Epithelial cell of prostate (primary cell): ENCODE measurements around the gene SKIC8.
"Not testable (repeated sequence)": the region's sequence is repeated elsewhere in the genome, so short reads cannot be mapped to it uniquely, and the experiment has no call there.

Experiments used
- DNase-seq: peaks from one replicate; pipeline ENCODE4 v3.0.0-alpha.2; 2011; ENCODE audit warnings: low read depth, low spot score
- H3K27ac ChIP-seq: fragments of 450-650 bp; 2 replicates; pipeline ENCODE4 v1.5.1; 2017; ENCODE audit warnings: mild to moderate bottlenecking

SKIC8 gene

GRCh38 chr15:78263351-78263781 lies 36.0 kb downstream of the SKIC8 start:
- no peak overlapping the region for H3K27ac ChIP-seq
- DNase-seq: no peak

GRCh38 chr15:78261062-78261461 lies 38.3 kb downstream of the SKIC8 start:
- DNase-seq: no peak
- H3K27ac ChIP-seq: no peak overlapping the region

- DNase-seq: no peak
Observed at GRCh38 chr15:78260489-78260888, 38.9 kb downstream of the SKIC8 start.

GRCh38 chr15:78259232-78259631 lies 40.2 kb downstream of the SKIC8 start:
- DNase-seq: no peak
- no peak overlapping the region for H3K27ac ChIP-seq

More at GRCh38 chr15:78260489-78260888, 38.9 kb downstream of the SKIC8 start:
- no peak overlapping the region for H3K27ac ChIP-seq

- no peak for DNase-seq
- no peak overlapping the region for H3K27ac ChIP-seq
Observed at GRCh38 chr15:78257681-78258080, 41.7 kb downstream of the SKIC8 start.

- H3K27ac ChIP-seq: no peak overlapping the region
- DNase-seq: no peak
Observed at GRCh38 chr15:78256044-78256437, 43.4 kb downstream of the SKIC8 start.

- DNase-seq: no peak
- no peak overlapping the region for H3K27ac ChIP-seq
Observed at GRCh38 chr15:78255421-78256043, 43.9 kb downstream of the SKIC8 start.

GRCh38 chr15:78251136-78251535 lies 48.3 kb downstream of the SKIC8 start:
- DNase-seq: no peak
- H3K27ac ChIP-seq: no peak overlapping the region

GRCh38 chr15:78249131-78249530 lies 50.3 kb downstream of the SKIC8 start:
- H3K27ac ChIP-seq: no peak overlapping the region
- no peak for DNase-seq

GRCh38 chr15:78247911-78248310 lies 51.5 kb downstream of the SKIC8 start:
- DNase-seq: no peak
- no peak overlapping the region for H3K27ac ChIP-seq

GRCh38 chr15:78245976-78246620 lies 53.3 kb downstream of the SKIC8 start:
- not testable (repeated sequence) for H3K27ac ChIP-seq, DNase-seq

GRCh38 chr15:78245392-78245791 lies 54.0 kb downstream of the SKIC8 start:
- DNase-seq, H3K27ac ChIP-seq: not testable (repeated sequence)

GRCh38 chr15:78244893-78245292 lies 54.5 kb downstream of the SKIC8 start:
- no peak overlapping the region for H3K27ac ChIP-seq
- no peak for DNase-seq

- no peak overlapping the region for H3K27ac ChIP-seq
- no peak for DNase-seq
Observed at GRCh38 chr15:78244101-78244500, 55.3 kb downstream of the SKIC8 start.

GRCh38 chr15:78243491-78243941 lies 55.9 kb downstream of the SKIC8 start:
- H3K27ac ChIP-seq: no peak overlapping the region
- DNase-seq: no peak

- DNase-seq: no peak
- H3K27ac ChIP-seq: no peak overlapping the region
Observed at GRCh38 chr15:78243058-78243457, 56.4 kb downstream of the SKIC8 start.

- no peak for DNase-seq
- no peak overlapping the region for H3K27ac ChIP-seq
Observed at GRCh38 chr15:78242128-78242527, 57.3 kb downstream of the SKIC8 start.

- H3K27ac ChIP-seq: no peak overlapping the region
- DNase-seq: no peak
Observed at GRCh38 chr15:78241017-78241416, 58.4 kb downstream of the SKIC8 start.

- DNase-seq: no peak
- no peak overlapping the region for H3K27ac ChIP-seq
Observed at GRCh38 chr15:78239811-78240210, 59.6 kb downstream of the SKIC8 start.

GRCh38 chr15:78237146-78237545 lies 62.3 kb downstream of the SKIC8 start:
- no peak overlapping the region for H3K27ac ChIP-seq
- DNase-seq: no peak

GRCh38 chr15:78236491-78236890 lies 62.9 kb downstream of the SKIC8 start:
- no peak overlapping the region for H3K27ac ChIP-seq
- DNase-seq: no peak

GRCh38 chr15:78234515-78235040 lies 64.8 kb downstream of the SKIC8 start, which contains the start of gene ACSBG1:
ACSBG1 (minus strand) TSS chr15:78234565; CDS start chr15:78234501, 64 bp downstream.
- DNase-seq: no peak
- H3K27ac ChIP-seq: no peak within 1 kb of the TSS
